Ishikawa (cell line): ENCODE results near the gene ISL2.

Source experiments
- CEBPB ChIP-seq: IDR thresholded peaks from 2 replicates; pipeline ENCODE4 v1.6.1; 2012
- CREB1 ChIP-seq: IDR thresholded peaks from 2 replicates; pipeline ENCODE4 v1.6.1; 2012; ENCODE audit warnings: low read depth
- EGR1 ChIP-seq: IDR thresholded peaks from 2 replicates; pipeline ENCODE4 v1.6.1; 2012
- EP300 ChIP-seq: IDR thresholded peaks from 2 replicates; pipeline ENCODE4 v1.6.1; 2012; ENCODE audit warnings: borderline replicate concordance
- FOXM1 ChIP-seq: IDR thresholded peaks from 2 replicates; pipeline ENCODE4 v1.6.1; 2012; ENCODE audit warnings: low read depth, borderline replicate concordance
- MAX ChIP-seq: IDR thresholded peaks from 2 replicates; pipeline ENCODE4 v1.6.1; 2012
- RAD21 ChIP-seq: IDR thresholded peaks from 2 replicates; pipeline ENCODE4 v1.6.1; 2012; ENCODE audit warnings: low read depth
- TEAD4 ChIP-seq: IDR thresholded peaks from 2 replicates; pipeline ENCODE4 v1.6.1; 2012
- YY1 ChIP-seq: IDR thresholded peaks from 2 replicates; pipeline ENCODE4 v1.6.1; 2012; ENCODE audit warnings: low read depth
- ZBTB7A ChIP-seq: IDR thresholded peaks from 2 replicates; pipeline ENCODE4 v1.6.1; 2012; ENCODE audit warnings: low read depth

DNA sequence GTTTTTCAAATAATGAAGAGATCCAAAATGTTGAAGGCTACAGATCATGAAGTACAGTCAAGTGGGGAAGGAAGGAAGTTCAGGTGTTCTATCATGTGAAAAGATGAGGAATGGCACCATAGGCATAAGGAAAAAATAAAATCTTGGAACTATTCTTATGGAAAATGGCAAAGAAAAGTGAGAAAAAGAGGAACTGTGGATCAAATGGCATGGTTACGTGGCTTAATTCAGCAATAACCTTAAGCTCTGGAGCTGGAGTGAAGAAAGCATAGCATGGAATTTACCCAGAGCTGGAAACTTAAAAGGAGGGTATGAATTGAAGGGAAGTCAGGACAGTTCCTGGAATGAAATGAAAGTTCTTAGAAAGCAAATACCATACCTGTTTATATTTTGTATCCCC, 39.7 kb upstream of the ISL2 start:
- TF ChIP-seq CEBPB: no peak
- no peak for TF ChIP-seq RAD21
- TF ChIP-seq EP300: no peak
- TF ChIP-seq TEAD4: no peak
- no peak for TF ChIP-seq EGR1
- TF ChIP-seq YY1: no peak
- TF ChIP-seq ZBTB7A: no peak
- no peak for TF ChIP-seq FOXM1
- no peak for TF ChIP-seq MAX
- TF ChIP-seq CREB1: no peak
